Panc1 (cell line): ENCODE data around the gene DGKZ. TPM values are rescaled to one million over a fixed set of nuclear protein-coding genes. Genes with fewer than 3 reads are reported as not detected.

Source experiments
- ATAC-seq: fragments of 200-7000 bp; cut with Tn5 transposase; 2 replicates; pipeline ENCODE4 v1.9.1; 2020; ENCODE audit warnings: mild to moderate bottlenecking, moderate library complexity
- BruUV-seq: library from RNA; stranded (reverse); fragments of 400-500 nt; replicated peaks from 2 replicates; lab custom pipeline; 2021; lab: Mats Ljungman, UMichigan
- CTCF ChIA-PET: fragments of 300-600 bp; sonication (Branson Sonifier 250); formaldehyde crosslinking; loops from one replicate; lab custom pipeline; 2022; ENCODE audit warnings: antibody characterized with exemption; lab: Charles Lee
- POLR2A ChIA-PET: fragments of 300-600 bp; sonication (Branson Sonifier 250); formaldehyde crosslinking; loops from one replicate; lab custom pipeline; 2022; ENCODE audit warnings: antibody characterized with exemption; lab: Charles Lee
- DNase-seq: peaks from one replicate; pipeline ENCODE4 v3.0.0-alpha.2; 2010; ENCODE audit warnings: low read depth, low spot score
- H3K27ac ChIP-seq: 2 replicates; pipeline ENCODE4 v1.5.1; 2011; ENCODE audit warnings: mild to moderate bottlenecking, low read length, inconsistent platforms
- H3K27me3 ChIP-seq: fragments of 200-500 bp; sonication (Bioruptor generic); 2 replicates; pipeline ENCODE4 v1.6.0; 2014; ENCODE audit warnings: low read length, inconsistent platforms; ENCODE audit not compliant: control insufficient read depth, insufficient read depth
- H3K36me3 ChIP-seq: fragments of 200-500 bp; sonication (Bioruptor generic); 2 replicates; pipeline ENCODE4 v1.5.1; 2014; ENCODE audit warnings: inconsistent platforms, mild to moderate bottlenecking, low read length, moderate library complexity; ENCODE audit not compliant: control insufficient read depth, insufficient read depth
- H3K4me1 ChIP-seq: 2 replicates; pipeline ENCODE4 v1.5.1; 2011; ENCODE audit warnings: inconsistent platforms, mild to moderate bottlenecking, low read length, moderate library complexity; ENCODE audit not compliant: control insufficient read depth, insufficient read depth
- H3K4me3 ChIP-seq, 2 experiments: 2 replicates each; pipeline ENCODE4 v1.5.1; 2011 to 2012; ENCODE audit warnings: low read depth in 2 of 2, low read length in 2 of 2, mild to moderate bottlenecking in 2 of 2, inconsistent platforms in 1 of 2, moderate library complexity in 1 of 2
- H3K9me3 ChIP-seq: fragments of 200-500 bp; sonication (Bioruptor generic); 2 replicates; pipeline ENCODE4 v1.5.1; 2014; ENCODE audit warnings: low read depth, mild to moderate bottlenecking, inconsistent platforms, low read length, moderate library complexity; ENCODE audit not compliant: control insufficient read depth, insufficient read depth
- POLR2AphosphoS5 ChIP-seq: IDR thresholded peaks from 2 replicates; pipeline ENCODE4 v1.6.1; 2012; ENCODE audit warnings: mild to moderate bottlenecking, low read depth, low read length, moderate library complexity
- SIN3A ChIP-seq: IDR thresholded peaks from 2 replicates; pipeline ENCODE4 v1.6.1; 2012; ENCODE audit warnings: low read depth, mild to moderate bottlenecking, low read length, moderate library complexity, borderline replicate concordance; ENCODE audit not compliant: insufficient read depth
- TCF7L2 ChIP-seq: IDR thresholded peaks from 2 replicates; pipeline ENCODE4 v1.6.1; 2011; ENCODE audit warnings: mild to moderate bottlenecking, low read depth, low read length, inconsistent platforms
- in situ Hi-C: cut with HindIII; loops from 2 replicates; pipeline ENCODE4 v1.10.0; 2016; ENCODE audit warnings: low sequenced_read_pairs, low pct_unique_long_range_greater_than_20kb
- intact Hi-C: fragments of 100-400 bp; cut with micrococcal nuclease; formaldehyde crosslinking; loops from one replicate; pipeline ENCODE4 v1.10.0; 2022; ENCODE audit not compliant: unreplicated experiment
- microRNA-seq: library from miRNA; unstranded; fragments of <30 nt; microRNA quantifications from one replicate; pipeline ENCODE4 v1.1.0, GENCODE V29; 2020; ENCODE audit not compliant: unreplicated experiment
- total RNA-seq: library from RNA; stranded (reverse); gene quantifications from one replicate; pipeline ENCODE4 v1.2.1, GENCODE V29; 2021; ENCODE audit not compliant: unreplicated experiment
- TF ChIP-seq, protein P1 (sequence below): fragments of 450-650 bp; IDR thresholded peaks from 2 replicates; pipeline ENCODE4 v1.5.1; 2017; ENCODE audit warnings: mild to moderate bottlenecking
- TF ChIP-seq, protein P2 (sequence below), 2 experiments: IDR thresholded peaks; 2 replicates each; pipeline ENCODE4 v1.6.1; 2011 to 2012; ENCODE audit warnings: low read depth in 2 of 2, control low read depth in 1 of 2, low read length in 1 of 2, mild to moderate bottlenecking in 1 of 2, moderate library complexity in 1 of 2; ENCODE audit not compliant: insufficient read depth in 1 of 2

DGKZ gene
- total RNA-seq, 1 experiment from 2014 or later, result 104 TPM

GRCh38 chr11:46427364-46427763 lies 80.1 kb downstream of the DGKZ start:
- TF ChIP-seq SIN3A, result no peak
- no peak for TF ChIP-seq POLR2AphosphoS5
- no peak for TF ChIP-seq TCF7L2
- TF ChIP-seq, protein P1, sequence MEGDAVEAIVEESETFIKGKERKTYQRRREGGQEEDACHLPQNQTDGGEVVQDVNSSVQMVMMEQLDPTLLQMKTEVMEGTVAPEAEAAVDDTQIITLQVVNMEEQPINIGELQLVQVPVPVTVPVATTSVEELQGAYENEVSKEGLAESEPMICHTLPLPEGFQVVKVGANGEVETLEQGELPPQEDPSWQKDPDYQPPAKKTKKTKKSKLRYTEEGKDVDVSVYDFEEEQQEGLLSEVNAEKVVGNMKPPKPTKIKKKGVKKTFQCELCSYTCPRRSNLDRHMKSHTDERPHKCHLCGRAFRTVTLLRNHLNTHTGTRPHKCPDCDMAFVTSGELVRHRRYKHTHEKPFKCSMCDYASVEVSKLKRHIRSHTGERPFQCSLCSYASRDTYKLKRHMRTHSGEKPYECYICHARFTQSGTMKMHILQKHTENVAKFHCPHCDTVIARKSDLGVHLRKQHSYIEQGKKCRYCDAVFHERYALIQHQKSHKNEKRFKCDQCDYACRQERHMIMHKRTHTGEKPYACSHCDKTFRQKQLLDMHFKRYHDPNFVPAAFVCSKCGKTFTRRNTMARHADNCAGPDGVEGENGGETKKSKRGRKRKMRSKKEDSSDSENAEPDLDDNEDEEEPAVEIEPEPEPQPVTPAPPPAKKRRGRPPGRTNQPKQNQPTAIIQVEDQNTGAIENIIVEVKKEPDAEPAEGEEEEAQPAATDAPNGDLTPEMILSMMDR, result no peak
- Histone ChIP-seq H3K9me3 (no peaks in the 10 kb centered on the region), H3K4me3 (no peak overlapping the region), H3K36me3 (0 out of 2 replicates have a peak, but pooled peaks cover 4% of the 10 kb centered on the region), H3K4me1 (no peaks in the 10 kb centered on the region), H3K27me3 (no peaks in the 10 kb centered on the region), H3K27ac (no peak overlapping the region)
- POLR2A ChIA-PET, result no interaction called here
- ATAC-seq (no peak), DNase-seq (no peak)
- intact Hi-C loops, result no loop called here
- in situ Hi-C loops, result no loop called here
- CTCF ChIA-PET, result no interaction called here
- BruUV-seq, result no TSS peak

- in situ Hi-C loops (no loop called here), intact Hi-C loops (no loop called here)
- H3K36me3 ChIP-seq, result peaks cover 7% of the 10 kb centered on the region; the same call in 1 of the 2 replicates
- TF ChIP-seq, protein P2, sequence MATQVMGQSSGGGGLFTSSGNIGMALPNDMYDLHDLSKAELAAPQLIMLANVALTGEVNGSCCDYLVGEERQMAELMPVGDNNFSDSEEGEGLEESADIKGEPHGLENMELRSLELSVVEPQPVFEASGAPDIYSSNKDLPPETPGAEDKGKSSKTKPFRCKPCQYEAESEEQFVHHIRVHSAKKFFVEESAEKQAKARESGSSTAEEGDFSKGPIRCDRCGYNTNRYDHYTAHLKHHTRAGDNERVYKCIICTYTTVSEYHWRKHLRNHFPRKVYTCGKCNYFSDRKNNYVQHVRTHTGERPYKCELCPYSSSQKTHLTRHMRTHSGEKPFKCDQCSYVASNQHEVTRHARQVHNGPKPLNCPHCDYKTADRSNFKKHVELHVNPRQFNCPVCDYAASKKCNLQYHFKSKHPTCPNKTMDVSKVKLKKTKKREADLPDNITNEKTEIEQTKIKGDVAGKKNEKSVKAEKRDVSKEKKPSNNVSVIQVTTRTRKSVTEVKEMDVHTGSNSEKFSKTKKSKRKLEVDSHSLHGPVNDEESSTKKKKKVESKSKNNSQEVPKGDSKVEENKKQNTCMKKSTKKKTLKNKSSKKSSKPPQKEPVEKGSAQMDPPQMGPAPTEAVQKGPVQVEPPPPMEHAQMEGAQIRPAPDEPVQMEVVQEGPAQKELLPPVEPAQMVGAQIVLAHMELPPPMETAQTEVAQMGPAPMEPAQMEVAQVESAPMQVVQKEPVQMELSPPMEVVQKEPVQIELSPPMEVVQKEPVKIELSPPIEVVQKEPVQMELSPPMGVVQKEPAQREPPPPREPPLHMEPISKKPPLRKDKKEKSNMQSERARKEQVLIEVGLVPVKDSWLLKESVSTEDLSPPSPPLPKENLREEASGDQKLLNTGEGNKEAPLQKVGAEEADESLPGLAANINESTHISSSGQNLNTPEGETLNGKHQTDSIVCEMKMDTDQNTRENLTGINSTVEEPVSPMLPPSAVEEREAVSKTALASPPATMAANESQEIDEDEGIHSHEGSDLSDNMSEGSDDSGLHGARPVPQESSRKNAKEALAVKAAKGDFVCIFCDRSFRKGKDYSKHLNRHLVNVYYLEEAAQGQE (IDR thresholded peaks at IDR 0.05; ENCODE audit: insufficient read depth in 1 of 2, low read depth in 2 of 2, low read length in 1 of 2), result no peak
- ATAC-seq, result no peak
- H3K4me3 ChIP-seq, result no peak overlapping the region
- H3K4me1 ChIP-seq, result no peaks in the 10 kb centered on the region
- H3K27me3 ChIP-seq, result no peaks in the 10 kb centered on the region
- ChIA-PET CTCF (no interaction called here), POLR2A (no interaction called here)
- DNase-seq, result no peak
- BruUV-seq, result no TSS peak
- no peak overlapping the region for H3K27ac ChIP-seq
- no peaks in the 10 kb centered on the region for H3K9me3 ChIP-seq
These were observed 82.5 kb downstream of the DGKZ start for GRCh38 chr11:46429717-46430116.

Small RNAs within 50 kb of the gene (microRNA-seq; reads per million reads assigned to microRNA genes)
- 1.3 reads per million for gene MIR4688

Other genes starting within 250 kb of the DGKZ start
- 45.7 TPM for gene PHF21A, start 226.0 kb upstream of the DGKZ start, total RNA-seq
- gene CREB3L1, start 69.8 kb upstream of the DGKZ start, total RNA-seq, result 35.6 TPM
- gene MDK, start 34.2 kb downstream of the DGKZ start, total RNA-seq, result 252 TPM
- gene CHRM4, start 44.3 kb downstream of the DGKZ start, total RNA-seq, result 3.1 TPM
- gene AMBRA1, start 246.6 kb downstream of the DGKZ start, total RNA-seq, result 40.0 TPM